C1 segment of cervical spinal cord (tissue), 14 donors: ENCODE measurements around the gene CHST5.
"Not testable (repeated sequence)": the region's sequence is repeated elsewhere in the genome, so short reads cannot be mapped to it uniquely, and the experiment has no call there.

Experiments
- DNase-seq, 14 donors: peaks; one replicate each; lab custom pipeline; 2025; lab: John Stamatoyannopoulos, UW

CHST5 gene

DNA sequence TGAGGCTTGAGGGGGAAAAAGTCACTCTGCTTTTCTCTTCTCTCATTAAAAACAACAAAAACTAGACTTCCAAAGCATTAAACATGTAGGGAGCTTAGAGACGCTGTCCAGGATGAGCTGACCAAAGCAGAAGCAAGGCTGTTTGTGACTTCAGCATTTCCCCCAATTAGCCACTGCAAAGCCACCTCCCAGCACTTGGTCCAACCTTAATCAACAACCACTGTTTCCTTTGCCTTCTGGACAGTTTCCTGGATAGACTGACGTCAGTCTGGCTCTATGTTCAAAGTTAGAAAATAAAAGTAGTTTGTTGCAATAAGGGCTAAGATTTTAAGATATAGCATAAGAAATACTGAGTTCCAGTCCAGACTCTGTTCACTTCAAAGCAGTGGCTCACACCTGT is 17.0 kb upstream of the CHST5 start:
- no peak for DNase-seq

DNA sequence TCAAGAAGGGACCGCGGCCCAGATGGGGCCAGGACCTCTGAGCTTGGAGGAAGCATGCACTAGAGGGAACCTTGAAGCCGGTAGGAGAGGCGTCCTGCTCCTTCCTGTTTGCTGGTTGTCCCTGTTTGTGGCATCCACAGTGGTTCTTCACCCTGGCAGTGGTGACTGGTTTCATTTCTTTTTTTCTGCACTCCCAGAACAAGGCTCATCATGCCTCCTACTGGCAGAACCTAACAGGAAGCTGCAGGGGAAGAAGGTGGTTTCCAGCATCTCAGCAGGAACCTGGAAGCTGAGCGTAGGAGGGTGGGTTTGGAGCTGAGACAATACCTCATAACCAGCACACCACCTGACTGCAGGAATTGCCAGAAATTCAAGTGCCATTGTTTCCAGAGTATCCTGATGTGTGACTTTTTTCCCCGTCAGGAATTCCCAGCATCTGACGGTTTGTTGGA is 14.3 kb upstream of the CHST5 start:
- peak in 12 of 14 donors; percentile 13 to 90 (median 60) for DNase-seq

DNA sequence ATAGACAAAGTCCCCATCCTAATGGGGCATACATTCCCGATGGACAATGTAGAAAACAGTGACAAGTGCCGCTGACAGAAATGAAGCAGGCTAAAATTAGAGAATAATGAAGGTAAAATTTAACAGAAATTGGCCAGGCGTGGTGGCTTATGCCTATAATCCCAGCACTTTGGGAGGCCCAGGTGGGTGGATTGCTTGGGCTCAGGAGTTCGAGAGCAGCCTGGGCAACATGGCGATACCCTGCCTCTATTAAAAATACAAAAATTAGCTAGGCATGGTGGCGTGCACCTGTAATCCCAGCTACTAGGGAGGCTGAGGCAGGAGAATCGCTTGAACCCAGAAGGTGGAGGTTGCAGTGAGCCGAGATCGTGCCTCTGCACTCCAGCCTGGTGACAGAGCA is 12.5 kb upstream of the CHST5 start:
- not testable (repeated sequence) for DNase-seq

DNA sequence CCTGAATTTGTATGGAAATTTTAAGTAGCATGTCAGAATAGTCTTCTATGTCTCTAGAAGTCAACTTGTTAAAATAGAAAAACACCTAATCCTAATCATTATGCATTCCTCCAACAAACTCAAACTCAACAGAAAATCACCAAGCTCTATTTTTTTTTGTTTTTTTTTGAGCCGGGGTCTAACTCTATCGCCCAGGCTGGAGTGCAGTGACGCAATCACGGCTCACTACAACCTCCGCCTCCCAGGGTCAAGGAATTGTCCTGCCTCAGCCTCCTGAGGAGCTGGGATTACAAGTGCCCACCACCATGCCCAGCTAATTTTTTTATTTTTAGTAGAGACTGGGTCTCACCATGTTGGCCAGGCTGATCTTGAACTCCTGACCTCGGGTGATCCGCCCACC is 10.4 kb upstream of the CHST5 start:
- no peak for DNase-seq

DNA sequence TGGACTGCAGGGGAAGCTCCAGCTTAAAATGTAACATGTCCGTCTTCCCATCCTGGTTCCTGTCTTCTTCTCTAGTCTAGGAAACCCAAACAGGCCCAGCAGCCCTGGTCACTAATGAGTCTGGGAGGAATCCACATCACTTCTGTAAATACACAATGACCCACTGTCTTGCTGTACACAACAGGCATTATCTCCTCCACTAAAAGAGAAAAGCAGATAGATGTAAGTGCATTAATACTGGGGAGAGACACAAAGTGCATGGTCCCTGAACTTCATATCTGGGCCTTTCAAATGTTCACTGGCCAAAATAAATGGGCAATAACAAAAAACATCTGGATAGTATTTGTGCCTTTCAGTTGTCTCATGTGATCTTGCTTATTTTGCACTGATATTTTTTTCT is 10.0 kb upstream of the CHST5 start:
- not testable (repeated sequence) for DNase-seq

DNA sequence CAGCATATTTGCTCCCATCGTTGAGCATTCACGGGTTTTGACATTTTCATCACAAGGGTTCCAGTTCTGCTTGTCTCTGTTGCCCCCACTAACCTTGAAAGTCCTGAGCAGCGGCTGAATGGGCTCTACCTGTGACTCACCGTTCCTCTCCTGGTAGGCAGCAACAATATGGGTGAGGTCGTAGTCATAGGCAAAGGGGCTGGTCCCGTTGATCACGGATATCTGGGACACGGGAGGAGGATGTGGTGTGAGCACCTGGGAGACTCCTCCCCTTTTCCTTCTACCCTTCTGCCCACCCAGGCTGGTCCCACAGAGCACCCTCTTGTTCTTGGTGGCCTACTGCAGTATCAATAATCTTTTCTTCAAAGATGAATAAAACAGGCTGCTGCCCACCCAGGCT is 6.6 kb upstream of the CHST5 start:
- DNase-seq, result not testable (repeated sequence)

DNA sequence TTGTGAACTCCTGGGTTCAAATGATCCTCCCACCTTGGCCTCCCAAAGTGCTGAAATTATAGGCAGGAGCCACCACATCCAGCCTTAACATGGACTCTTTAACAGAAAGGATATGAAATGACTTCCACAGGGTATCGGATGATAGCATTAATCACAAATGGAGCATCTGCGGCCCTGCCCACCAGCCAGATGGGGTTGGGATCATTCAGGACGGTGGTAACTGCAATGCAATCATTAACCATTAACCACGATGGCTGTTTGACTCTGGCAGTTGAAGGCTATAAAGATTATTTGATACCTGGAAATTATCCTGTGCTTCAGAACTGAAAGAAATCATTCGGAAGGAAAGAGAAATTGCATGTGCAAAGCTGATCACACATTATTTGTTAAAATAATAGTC is 5.3 kb upstream of the CHST5 start:
- no peak for DNase-seq

DNA sequence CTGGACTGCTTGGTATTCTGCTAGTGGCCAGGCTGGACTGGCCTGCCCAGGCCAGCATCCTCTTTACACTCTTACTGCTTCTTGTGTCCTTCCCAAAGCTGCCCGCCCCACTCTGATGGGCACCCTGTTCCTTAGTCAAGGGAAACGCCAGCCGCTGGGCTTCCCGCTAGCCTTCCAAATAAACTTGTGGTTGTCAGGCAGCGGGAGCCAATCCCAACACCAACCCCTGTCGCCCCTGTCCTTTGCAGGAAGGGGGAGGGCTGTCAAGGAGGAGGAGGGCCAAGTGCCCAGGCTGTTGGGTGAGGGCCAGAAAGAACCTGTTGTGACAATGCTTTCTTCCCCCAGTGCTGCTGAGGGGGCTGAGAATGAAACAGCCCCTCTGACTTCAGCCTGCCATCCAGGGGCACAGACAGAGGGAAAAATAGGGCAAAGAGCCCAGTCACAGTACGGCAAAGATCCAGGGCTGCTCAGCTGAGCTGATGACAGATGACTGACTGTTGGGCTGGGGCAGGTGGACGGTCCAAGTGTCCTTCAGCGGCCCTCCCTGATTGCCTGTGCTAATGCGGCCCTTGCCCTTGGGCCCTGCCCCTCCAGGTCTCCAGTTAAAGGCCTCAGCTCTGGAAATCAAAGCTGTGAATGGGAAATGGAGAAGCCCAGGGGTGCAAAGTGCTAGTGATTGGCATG is 3.1 kb upstream of the CHST5 start:
- DNase-seq, result peak in 8 of 14 donors; percentile 4 to 54 (median 14)

DNA sequence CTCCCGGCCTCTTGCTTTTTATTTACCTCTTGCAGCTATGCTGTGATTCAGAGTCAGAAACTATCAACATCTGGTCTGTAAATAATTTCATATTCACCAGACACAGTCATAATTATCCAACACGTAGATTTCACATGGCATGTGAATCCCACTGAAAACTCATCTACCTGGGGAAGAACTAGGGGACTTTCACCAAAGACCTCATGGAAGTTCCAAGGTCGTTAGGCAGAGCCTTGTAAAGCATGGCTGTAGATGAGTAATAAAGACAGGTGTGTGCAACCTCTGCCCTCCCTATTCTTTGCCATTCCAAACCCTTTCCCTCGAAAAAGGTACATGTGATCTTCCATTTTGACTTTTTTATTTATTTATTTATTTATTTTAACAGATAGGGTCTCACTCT is 1.9 kb upstream of the CHST5 start:
- no peak for DNase-seq

DNA sequence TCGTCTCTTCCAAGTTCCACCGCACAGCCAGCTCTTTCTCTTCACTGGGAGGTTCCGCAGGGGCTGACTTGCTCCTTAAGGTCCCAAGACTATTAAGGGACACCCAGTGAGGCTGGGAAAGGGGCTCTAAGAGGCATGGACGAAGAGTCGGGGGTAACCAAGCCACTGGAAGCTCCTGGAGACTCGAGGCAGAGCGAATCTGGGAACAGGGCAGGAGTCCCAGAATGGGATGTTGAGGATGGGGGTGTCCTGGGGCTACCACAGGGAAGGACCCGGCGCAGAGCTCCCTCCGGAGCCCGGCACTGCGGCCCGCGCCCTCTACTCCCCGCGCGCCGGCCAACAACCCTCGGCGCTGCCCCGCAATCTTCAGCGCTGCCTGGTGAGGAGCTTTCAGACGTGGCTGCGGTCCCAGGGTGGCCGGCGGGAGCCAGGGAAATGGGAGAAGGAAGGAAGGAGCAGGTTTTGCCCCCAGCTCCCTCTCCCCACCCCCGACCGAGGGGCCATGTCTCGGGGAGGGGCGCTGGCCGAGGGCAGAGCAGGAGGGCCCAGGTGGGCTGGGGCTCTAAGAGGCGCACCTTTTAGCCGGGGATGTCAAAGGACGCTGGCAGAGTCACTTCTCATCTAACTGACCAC is 581 bp downstream of the CHST5 start:
- DNase-seq, result no peak

DNA sequence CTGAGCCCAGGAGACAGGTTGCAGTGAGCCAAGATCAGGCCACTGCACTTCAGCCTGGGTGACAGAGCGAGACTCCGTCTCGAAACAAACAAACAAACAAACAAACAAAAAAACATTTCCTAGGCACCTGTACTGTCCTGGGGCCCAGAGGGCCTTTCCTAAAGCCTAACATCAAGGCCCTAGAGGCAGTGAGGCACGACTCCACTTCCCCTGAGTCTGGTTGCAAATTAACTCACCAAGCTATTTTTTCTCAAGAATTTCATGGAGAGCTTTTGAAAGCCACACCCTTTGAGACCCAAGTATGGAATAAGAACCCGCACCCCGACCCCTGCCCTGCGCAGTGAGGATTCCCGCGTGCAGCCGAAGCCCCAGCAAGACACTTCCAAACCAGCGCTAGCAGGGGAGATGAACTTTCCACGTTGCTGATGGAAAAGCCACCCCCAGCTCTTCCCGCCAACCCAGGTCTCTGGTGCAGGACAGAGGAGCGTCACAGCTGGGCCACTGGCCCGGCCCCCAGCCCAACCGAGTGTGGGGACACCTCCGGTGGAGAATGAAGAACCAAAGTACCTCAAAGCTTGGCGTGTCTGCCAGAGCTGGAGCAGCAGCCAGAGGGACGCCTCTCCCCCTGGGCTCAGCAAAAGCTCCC is 1.2 kb downstream of the CHST5 start:
- DNase-seq, result no peak

DNA sequence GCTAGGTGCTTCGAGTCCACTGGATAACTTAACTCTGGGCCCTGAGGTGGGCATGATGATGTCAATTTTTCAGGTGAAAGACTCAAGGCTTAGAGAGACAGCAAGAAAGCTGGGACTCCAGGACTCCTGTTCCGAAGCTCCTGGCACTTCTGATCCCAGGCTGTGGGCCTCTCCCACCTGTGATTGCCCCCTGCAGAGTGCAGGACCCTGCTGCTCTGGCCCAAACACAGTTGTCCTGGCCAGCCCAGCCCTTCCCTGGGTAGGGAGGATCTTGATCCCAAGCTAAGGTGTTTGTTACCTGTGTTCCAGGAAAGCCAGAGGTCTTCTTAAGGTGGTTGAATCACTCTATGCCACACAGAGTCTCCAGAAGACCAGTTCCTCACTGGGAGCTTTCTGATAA is 3.1 kb downstream of the CHST5 start:
- no peak for DNase-seq

DNA sequence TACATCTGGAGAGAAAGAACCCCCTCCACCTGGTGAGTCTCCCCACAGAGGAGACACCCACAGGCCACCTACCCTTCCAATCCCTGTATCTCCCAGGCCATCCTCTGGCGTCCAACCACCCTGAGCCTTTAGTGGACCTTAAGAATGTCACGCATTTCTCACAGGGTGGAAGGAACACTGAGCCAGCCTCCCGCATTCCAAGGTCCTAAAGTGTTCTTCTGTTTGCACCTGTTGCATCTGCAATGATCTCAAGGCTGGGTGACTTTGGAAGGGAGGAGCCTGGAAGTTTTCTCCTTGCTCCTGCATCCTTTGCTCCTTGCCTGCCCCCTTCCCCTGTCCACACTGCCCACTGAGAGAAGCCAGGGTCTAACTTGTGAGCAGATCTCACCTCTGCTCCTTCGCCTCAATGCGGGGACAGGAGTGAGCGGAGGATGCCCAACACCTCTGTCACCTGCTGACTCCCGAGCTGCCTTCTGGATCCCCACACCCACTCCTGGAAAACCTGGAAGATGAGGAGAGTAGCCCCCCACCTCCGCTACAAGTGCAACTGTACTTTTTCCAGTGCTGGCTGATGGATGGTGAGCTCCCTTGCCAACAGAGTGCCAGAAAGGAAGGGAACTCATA is 3.7 kb downstream of the CHST5 start:
- DNase-seq, result no peak

DNA sequence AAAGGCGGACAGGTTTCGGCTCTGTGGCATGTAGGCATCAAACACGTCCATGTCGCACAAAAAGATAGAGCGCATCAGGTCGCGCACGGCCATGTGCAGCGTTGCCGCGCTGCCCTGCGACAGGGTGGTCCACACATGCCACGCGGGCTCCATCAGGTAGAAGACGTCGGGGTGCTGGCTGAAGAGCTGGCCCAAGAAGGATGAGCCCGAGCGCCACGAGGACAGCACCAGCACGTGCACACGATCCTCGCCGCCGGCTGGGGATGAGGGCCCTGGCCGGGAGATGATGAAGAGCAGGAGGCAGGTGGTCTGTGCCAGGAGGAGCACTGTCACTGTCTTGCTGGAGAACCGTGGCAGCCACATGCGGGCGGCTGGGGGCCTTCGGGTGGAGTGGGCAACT is 5.9 kb downstream of the CHST5 start:
- DNase-seq, result no peak

DNA sequence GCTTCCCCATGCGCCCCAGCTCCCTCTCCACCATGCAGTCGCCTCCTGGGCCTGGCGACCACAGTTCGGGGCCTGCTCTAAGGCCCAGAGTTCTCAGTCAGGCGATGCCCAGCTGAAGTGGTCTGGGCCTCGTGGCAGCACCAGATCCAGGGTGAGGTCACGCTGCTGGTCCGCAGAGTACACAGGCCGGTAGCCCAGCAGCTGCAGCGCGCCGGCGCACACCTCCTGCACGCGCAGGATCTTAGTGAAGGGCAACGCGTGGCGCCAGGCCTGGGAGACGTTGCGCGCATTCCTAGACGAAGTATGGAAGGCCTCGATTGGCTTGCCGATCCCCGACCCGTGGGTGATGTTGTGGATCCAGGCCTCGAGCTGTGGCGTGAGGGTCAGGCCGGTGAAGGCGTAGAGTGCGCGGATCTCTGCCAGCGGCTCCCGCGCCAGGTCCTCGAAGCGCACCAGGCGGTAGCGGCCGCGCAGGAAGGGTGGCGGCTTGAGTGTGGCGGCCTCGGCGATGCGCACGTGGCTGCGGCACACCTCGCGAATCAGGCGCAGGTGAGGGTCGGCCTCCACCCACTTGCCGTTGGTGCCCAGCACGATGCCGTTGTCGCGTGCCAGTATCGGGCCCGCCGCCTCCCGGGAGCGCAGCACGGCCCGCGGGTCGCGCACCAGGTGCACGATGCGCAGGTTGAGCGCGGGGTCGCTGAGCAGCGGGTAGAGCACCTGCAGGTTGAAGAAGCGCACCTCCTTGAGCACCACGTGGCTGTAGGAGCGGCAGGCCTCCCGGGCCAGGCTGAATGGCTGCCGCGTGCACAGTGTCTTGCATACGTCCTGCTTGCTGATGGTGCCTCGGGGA is 6.6 kb downstream of the CHST5 start:
- DNase-seq, result no peak

DNA sequence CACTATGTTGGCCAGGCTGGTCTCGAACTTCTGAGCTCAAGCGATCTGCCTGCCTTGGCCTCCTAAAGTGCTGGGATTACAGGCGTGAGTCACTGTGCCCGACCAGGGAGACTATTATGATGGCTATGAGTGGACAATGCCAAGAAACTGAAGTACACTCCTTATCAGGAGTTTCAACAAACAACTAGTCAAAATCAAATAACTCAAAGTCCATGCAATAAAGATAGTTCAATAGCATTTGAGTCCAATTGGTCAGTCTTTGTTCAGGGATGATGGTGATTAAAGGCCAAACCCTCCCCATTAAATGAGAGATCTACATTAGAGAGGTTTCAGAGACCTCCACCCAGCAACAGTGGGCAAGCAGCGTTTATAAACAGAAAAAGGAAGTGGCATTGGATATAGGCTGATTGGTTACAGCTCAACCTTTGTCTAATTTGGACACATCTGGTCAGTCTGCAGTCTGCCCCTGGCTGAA is 8.0 kb downstream of the CHST5 start:
- no peak for DNase-seq

DNA sequence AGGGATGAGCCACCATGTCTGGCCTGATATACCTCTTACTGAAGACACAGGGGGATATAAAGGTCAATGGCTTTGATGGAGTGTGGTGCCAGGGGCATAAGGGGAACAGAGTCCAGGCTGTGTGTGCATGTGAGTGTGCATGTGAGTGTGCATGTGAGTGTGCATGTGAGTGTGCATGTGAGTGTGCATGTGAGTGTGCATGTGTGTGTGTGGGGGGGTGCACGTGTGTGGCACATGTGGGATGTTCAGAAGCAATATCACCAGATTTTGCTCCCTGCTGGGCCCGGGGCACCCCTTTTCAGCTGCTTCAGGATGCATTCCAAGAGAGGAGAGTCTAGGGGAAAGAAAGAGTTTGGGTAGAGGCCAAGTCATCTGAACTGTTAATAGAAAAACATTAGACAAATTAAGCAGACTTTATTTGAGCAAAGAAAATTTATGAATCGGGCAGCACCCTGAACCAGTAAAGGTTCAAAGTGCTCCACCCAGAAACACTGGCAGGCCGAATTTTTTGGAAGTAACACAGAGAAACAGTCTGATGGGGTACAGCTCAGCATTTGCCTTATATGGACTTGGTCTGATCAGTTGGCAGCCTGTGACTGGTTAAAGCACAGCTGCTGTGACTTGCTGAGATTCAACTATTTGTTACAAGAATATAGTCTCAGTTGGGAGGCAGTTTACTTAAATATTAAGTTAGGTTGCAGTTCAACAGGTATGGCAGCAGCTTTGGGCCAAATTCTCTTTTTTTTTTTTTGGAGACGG is 9.7 kb downstream of the CHST5 start:
- DNase-seq, result no peak

DNA sequence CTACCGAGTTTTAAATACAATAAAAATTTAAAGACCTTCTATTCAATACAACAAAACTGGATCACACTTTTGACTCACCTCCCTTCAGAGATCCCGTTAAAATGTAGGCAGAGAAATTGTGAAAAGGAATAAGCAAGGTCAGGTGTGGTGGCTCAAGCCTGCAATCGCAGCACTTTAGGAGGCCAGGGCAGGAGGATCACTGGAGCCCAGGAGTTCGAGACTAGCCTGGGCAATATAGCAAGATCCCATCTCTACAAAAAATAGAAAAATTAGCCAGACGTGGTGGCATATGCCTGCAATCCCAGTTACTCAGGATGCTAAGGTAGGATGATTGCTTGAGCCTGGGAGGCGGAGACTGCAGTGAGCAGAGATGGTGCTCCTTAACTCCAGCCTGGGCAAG is 16.7 kb downstream of the CHST5 start:
- no peak for DNase-seq

DNA sequence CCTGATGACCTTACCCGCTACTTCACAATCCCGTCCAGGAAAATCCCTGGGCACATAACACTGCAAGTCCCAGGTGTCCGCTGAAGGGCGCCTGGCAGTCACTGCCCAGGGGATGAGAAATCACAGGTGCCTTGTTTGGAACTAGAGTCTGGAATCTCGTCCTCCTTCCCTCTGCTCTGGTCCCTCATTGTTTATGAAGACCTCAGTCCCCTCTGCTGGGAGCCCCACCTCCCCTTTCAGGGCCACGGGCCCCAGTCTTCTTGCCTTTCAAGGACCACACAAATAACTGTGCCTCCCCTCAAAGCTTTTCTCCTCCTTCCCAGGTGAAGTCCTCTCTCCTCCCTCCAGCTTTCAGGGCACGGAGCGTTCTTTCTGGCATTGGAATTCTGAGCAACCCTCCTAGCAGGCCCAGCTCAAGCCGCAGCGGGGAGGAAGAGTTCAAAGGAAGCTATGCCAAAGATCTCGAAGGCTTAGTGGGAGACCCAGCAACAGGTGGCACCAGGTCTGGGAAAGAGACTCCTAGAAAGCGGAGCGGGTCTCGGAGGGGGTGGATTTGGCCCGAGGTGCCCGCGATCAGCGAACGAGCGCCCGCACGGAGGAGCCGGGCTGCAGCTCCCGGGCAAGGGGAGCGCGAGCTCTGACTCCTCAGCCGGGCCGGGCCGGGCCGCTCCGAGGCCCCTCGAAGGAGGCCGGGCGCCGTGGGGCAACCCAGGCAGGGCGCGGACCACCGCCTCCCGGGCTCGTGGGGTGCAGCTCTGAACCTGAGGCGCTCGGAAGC is 19.5 kb downstream of the CHST5 start:
- DNase-seq, result peak in 5 of 14 donors; percentile 22 to 57 (median 33)

DNA sequence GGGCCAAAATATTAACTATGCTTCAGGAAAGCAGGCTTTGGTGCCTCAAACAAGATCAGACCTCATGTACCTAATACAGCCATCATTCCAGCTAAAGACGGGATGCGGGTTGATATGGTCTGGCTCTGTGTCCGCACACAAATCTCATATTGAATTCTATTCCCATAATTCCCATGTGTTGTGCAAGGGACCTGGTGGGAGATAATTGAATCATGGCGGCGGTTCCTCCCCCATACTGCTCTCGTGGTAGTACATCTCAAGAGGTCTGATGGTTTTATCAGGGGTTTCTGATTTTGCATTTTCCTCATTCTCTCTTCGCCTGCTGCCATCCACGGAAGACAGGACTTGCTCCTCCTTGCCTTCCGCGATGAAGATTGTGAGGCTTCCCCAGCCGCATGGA is 21.6 kb downstream of the CHST5 start:
- DNase-seq, result no peak
